Gastrocnemius medialis (tissue), 4 donors: ENCODE results near the gene UMPS. TPM values are rescaled to one million over a fixed set of nuclear protein-coding genes. Genes with fewer than 3 reads are reported as not detected.
A peak's percentile ranks its signal among the peaks of the same experiment; 100 is the strongest.

Experiments
- ATAC-seq, 2 donors: fragments of 150-250 bp; one replicate each; pipeline ENCODE4 v1.9.1; 2016
- DNase-seq, 2 donors: peaks; one replicate each; pipeline ENCODE4 v3.0.0-alpha.2; 2019
- H3K27ac ChIP-seq, 4 donors: fragments of 200-600 bp; sonication (generic); 1 replicate in 1 of 4; 2 replicates in 3 of 4; pipeline ENCODE4 v1.5.1; 2016 to 2018; ENCODE audit warnings: mild to moderate bottlenecking in 2 of 4, moderate library complexity in 1 of 4
- H3K27me3 ChIP-seq, 3 donors: fragments of 200-600 bp; sonication (generic) in 2 of 3; 1 replicate in 1 of 3; 2 replicates in 2 of 3; pipeline versions ENCODE4 v1.5.1 to v1.6.0; 2016 to 2019; ENCODE audit warnings: mild to moderate bottlenecking in 1 of 3, moderate library complexity in 1 of 3
- H3K36me3 ChIP-seq, 2 donors: fragments of 200-600 bp; sonication (generic) in 1 of 2; one replicate each; pipeline ENCODE4 v1.5.1; 2017 to 2018
- H3K4me1 ChIP-seq, 2 donors: fragments of 200-600 bp; sonication (generic) in 1 of 2; one replicate each; pipeline ENCODE4 v1.5.1; 2016 to 2017; ENCODE audit warnings: mild to moderate bottlenecking in 2 of 2
- H3K4me3 ChIP-seq, 4 donors: fragments of 200-600 bp; sonication (generic) in 3 of 4; 1 replicate in 1 of 4; 2 replicates in 3 of 4; pipeline ENCODE4 v1.5.1; 2016 to 2019; ENCODE audit warnings: mild to moderate bottlenecking in 2 of 4
- H3K9me3 ChIP-seq, 3 donors: fragments of 200-600 bp; sonication (generic) in 2 of 3; 1 replicate in 1 of 3; 2 replicates in 2 of 3; pipeline ENCODE4 v1.5.1; 2016 to 2019
- POLR2A ChIP-seq, 2 donors: fragments of 450-650 bp; IDR thresholded peaks; one replicate each; pipeline ENCODE4 v1.6.1; 2017; ENCODE audit warnings: antibody characterized with exemption in 2 of 2, mild to moderate bottlenecking in 2 of 2, moderate library complexity in 2 of 2
- in situ Hi-C, 4 donors: fragments of 200-750 bp; cut with MboI; loops; one replicate each; pipeline versions ENCODE4 v1.15.0 to v1.8.0; 2017; ENCODE audit warnings: low sequenced_read_pairs in 4 of 4
- intact Hi-C: fragments of 100-400 bp; cut with DNase I; formaldehyde crosslinking; loops from one replicate; pipeline ENCODE4 v1.15.1; 2023; ENCODE audit warnings: low total_unique reads
- total RNA-seq, 4 donors: library from RNA; depleted of rRNA; stranded (reverse); fragments of >200 nt; gene quantifications; one replicate each; pipeline versions ENCODE4 v1.1.0 to v1.2.3, GENCODE V29; 2016
- TF ChIP-seq, protein P1 (sequence below), 5 experiments: fragments of 450-650 bp in 3 of 5; fragments of 200-600 bp in 2 of 5; sonication (generic) in 2 of 5; IDR thresholded peaks in 4 of 5; conservative IDR thresholded peaks in 1 of 5; 1 replicate in 4 of 5; 2 replicates in 1 of 5; pipeline ENCODE4 v1.5.1; 2016 to 2019; ENCODE audit warnings: antibody characterized with exemption in 5 of 5, mild to moderate bottlenecking in 3 of 5, moderate library complexity in 3 of 5

Gene UMPS
- total RNA-seq, result 1 to 10 TPM; 2.2 to 7.6 (median 6.2) TPM

DNA sequence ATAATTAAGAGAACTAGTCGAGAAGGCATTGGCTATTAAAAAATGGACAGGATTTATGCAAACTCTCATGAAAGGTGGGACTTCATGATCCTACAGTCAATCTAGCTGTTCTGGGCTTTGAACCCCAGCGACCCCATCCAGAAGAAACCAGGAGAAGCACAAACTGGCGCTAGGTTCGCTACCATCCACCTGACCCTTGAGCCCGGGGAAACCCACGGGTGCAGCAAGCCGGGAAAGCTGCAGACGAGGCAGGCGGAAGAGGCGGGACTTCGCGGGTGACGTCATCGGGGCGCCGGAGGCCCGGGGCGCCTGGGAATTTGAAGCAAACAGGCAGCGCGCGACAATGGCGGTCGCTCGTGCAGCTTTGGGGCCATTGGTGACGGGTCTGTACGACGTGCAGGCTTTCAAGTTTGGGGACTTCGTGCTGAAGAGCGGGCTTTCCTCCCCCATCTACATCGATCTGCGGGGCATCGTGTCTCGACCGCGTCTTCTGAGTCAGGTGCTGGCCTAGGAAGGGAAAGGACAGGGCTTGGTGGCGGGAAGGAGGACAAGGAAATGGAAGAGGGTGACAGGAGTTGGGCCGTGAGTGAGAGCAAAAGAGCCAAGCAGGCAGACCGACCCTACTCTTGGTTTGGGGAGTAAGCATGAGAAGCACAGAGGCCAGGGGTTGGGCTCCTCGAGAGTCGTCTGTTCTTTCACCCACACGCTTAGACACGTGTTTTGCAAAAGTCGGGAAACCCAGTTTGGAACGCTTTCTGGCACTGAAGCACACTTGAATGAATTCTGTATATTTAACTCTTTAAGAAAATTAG lies at the start of gene UMPS:
Gene UMPS, plus strand, starts transcription at position 324 of the 812 bp plus-strand sequence. Its CDS starts 20 bp downstream, at position 344.
- ATAC-seq (peak; percentile 94 to 98), DNase-seq (peak; percentile 69 to 87)
- Histone ChIP-seq H3K4me1 (peaks cover 7 to 21% of the 10 kb centered on the region in 2 donors), H3K27ac (peak within 1 kb of the TSS; percentile 63 to 82 (median 79)), H3K4me3 (peak within 1 kb of the TSS; percentile 65 to 90 (median 78)), H3K9me3 (no peaks in the 10 kb centered on the region), H3K27me3 (no peaks in the 10 kb centered on the region), H3K36me3 (peaks cover 0 to 6% of the 10 kb centered on the region in 2 donors)
- intact Hi-C loops (no loop called here), in situ Hi-C loops (no loop called here)
- TF ChIP-seq, protein P1, sequence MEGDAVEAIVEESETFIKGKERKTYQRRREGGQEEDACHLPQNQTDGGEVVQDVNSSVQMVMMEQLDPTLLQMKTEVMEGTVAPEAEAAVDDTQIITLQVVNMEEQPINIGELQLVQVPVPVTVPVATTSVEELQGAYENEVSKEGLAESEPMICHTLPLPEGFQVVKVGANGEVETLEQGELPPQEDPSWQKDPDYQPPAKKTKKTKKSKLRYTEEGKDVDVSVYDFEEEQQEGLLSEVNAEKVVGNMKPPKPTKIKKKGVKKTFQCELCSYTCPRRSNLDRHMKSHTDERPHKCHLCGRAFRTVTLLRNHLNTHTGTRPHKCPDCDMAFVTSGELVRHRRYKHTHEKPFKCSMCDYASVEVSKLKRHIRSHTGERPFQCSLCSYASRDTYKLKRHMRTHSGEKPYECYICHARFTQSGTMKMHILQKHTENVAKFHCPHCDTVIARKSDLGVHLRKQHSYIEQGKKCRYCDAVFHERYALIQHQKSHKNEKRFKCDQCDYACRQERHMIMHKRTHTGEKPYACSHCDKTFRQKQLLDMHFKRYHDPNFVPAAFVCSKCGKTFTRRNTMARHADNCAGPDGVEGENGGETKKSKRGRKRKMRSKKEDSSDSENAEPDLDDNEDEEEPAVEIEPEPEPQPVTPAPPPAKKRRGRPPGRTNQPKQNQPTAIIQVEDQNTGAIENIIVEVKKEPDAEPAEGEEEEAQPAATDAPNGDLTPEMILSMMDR (IDR thresholded peaks at IDR 0.05 in 4 of 5, conservative IDR thresholded peaks at IDR 0.05 in 1 of 5), result no peak
- peak; percentile 49 to 56 for TF ChIP-seq POLR2A (IDR thresholded peaks at IDR 0.05)

DNA sequence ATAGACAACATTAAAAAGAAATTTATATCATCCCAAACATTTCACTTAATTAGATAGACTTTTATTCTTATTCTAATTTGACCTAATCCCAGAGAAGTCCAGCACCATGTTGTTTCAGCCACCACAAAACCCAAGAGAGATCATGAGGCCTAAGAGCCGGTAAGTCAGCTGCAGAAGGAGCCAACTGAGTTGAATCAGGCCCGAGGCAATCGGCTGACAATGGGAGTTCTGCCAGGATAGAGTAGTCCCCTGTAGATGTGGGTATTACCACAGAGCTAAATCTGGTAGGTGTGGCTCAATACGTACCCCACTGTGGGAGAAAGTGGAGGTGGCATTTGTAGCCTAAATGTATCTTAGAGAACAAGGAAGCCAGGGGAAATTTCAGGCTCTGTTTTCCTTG lies 49.7 kb upstream of the UMPS start:
- no peak overlapping the region for H3K4me3 ChIP-seq
- TF ChIP-seq POLR2A (IDR thresholded peaks at IDR 0.05), result no peak
- TF ChIP-seq, protein P1 (IDR thresholded peaks at IDR 0.05 in 4 of 5, conservative IDR thresholded peaks at IDR 0.05 in 1 of 5), result no peak
- peaks cover 0 to 6% of the 10 kb centered on the region in 2 donors for H3K4me1 ChIP-seq
- H3K36me3 ChIP-seq, result peaks cover 0 to 35% of the 10 kb centered on the region in 2 donors
- DNase-seq (no peak), ATAC-seq (no peak)
- in situ Hi-C loops, result loop anchor here in 2 of 4 donors (5.0 kb wide), 2 partner anchors 108 to 118 kb away; no protein-coding TSS in a partner anchor
- no peak overlapping the region for H3K27ac ChIP-seq
- no peaks in the 10 kb centered on the region for H3K9me3 ChIP-seq
- intact Hi-C loops, result no loop called here
- H3K27me3 ChIP-seq, result no peaks in the 10 kb centered on the region

DNA sequence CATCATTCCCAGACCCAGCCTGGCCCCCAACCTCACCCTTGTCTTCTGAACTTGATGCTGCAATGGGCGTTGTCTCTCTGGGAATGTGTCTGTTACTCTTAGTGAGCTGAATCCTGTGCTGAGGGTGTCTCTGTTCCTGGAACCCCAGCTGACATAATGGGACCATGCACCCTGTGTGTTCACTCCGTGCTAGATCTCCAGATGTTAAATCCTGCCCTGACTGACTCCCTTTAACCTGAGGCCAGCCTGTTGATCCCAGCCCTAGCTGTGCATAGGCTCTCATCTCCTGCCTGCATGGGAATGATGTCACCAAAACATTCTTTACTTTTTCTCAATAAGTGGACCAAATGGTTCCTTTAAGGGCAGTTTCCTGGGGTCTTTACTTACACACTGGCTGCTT lies 48.0 kb upstream of the UMPS start:
- ATAC-seq, result no peak

DNA sequence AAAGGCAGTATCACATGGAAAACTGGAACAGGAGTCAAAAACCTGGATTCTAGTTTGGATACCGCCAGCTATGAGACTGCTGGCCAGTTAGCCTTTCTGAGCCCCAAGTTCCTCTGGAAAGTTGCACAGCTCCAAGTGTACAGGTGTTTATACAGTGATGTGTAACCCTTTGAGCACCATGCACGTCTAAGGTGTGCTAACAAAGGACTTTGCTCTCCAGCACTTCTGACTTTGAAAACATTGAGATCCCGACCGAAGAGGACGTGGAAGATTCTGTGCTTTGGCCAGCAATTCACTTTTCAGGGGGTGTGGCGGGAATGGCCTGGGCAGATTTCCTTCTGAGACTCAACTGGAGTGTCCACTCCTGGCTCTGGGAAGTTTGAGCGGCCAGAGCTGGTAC lies 45.8 kb upstream of the UMPS start:
- DNase-seq (no peak), ATAC-seq (no peak)
- Histone ChIP-seq H3K27ac (no peak overlapping the region), H3K4me1 (peaks cover 0 to 6% of the 10 kb centered on the region in 2 donors), H3K9me3 (no peaks in the 10 kb centered on the region), H3K36me3 (peaks cover 0 to 7% of the 10 kb centered on the region in 2 donors), H3K27me3 (no peaks in the 10 kb centered on the region), H3K4me3 (no peak overlapping the region)
- intact Hi-C loops, result no loop called here
- in situ Hi-C loops, result loop anchor here in 2 of 4 donors (5.0 kb wide), 2 partner anchors 112 to 122 kb away; no protein-coding TSS in a partner anchor
- TF ChIP-seq, protein P1 (IDR thresholded peaks at IDR 0.05 in 4 of 5, conservative IDR thresholded peaks at IDR 0.05 in 1 of 5), result no peak
- no peak for TF ChIP-seq POLR2A (IDR thresholded peaks at IDR 0.05)

More for the DNA sequence above, 48.0 kb upstream of the UMPS start:
- Histone ChIP-seq H3K36me3 (peaks cover 0 to 28% of the 10 kb centered on the region in 2 donors), H3K4me3 (no peak overlapping the region), H3K27me3 (no peaks in the 10 kb centered on the region), H3K9me3 (no peaks in the 10 kb centered on the region), H3K27ac (no peak overlapping the region), H3K4me1 (peaks cover 0 to 3% of the 10 kb centered on the region in 2 donors)
- intact Hi-C loops (no loop called here), in situ Hi-C loops (loop anchor here in 2 of 4 donors (5.0 kb wide), 2 partner anchors 110 to 120 kb away; no protein-coding TSS in a partner anchor)
- no peak for DNase-seq
- TF ChIP-seq, protein P1 (IDR thresholded peaks at IDR 0.05 in 4 of 5, conservative IDR thresholded peaks at IDR 0.05 in 1 of 5), result no peak
- no peak for TF ChIP-seq POLR2A (IDR thresholded peaks at IDR 0.05)
